Measurements from ENCODE around the gene IQCK.

DNA sequence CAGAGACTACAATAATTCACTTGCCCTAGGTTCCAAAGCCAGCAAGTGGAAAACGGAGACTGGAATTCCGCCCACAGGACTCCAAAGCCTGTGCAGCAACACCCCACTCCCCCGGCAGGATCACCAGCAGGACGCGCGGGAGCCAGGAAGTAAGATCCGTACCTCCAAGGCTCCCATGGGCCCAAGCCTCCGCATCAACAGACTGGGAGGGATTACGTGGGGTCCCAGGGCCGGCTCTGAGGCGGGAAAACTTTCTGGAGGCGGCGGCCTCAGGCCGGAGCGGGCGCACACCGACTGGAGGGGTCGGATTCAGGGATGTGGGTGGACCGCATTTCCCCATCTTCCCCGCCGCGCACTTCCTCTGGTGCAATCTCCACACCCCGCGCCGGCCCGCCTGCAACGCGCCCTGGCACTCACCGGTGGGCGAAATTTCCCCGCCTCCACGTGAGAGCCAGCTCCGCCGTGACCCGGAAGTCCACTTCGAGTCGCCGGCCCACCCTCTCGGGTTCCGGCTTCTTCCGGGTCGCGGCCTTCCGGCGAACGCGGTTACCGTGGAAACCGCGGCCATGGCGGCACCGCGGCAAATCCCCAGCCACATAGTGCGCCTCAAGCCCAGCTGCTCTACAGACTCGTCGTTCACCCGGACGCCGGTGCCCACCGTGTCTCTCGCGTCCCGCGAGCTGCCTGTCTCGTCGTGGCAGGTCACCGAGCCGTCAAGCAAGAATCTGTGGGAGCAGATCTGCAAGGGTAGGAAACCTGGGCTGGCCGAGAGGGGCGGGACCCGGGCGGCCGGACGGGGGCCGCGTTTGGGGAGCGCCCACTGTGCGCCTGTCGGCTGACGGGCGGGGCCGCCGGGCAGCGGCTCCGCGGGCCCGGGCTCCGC is at the start of gene IQCK, which contains the start of gene KNOP1:
- TF ChIP-seq, protein P1, sequence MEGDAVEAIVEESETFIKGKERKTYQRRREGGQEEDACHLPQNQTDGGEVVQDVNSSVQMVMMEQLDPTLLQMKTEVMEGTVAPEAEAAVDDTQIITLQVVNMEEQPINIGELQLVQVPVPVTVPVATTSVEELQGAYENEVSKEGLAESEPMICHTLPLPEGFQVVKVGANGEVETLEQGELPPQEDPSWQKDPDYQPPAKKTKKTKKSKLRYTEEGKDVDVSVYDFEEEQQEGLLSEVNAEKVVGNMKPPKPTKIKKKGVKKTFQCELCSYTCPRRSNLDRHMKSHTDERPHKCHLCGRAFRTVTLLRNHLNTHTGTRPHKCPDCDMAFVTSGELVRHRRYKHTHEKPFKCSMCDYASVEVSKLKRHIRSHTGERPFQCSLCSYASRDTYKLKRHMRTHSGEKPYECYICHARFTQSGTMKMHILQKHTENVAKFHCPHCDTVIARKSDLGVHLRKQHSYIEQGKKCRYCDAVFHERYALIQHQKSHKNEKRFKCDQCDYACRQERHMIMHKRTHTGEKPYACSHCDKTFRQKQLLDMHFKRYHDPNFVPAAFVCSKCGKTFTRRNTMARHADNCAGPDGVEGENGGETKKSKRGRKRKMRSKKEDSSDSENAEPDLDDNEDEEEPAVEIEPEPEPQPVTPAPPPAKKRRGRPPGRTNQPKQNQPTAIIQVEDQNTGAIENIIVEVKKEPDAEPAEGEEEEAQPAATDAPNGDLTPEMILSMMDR (IDR thresholded peaks at IDR 0.05) = no peak
- TF ChIP-seq TCF7L2 (IDR thresholded peaks at IDR 0.05; ENCODE audit: low read depth, low read length) (no peak), POLR2AphosphoS5 (IDR thresholded peaks at IDR 0.05; ENCODE audit: low read depth, low read length) (no peak; the same call in none of the 2 replicates), REST (IDR thresholded peaks at IDR 0.05; ENCODE audit: insufficient read depth in 1 of 2, low read depth in 2 of 2, low read length in 1 of 2) (no peak)

Data from Panc1 (cell line).